ENCODE results near the gene TECR. TPM values are rescaled to one million over a fixed set of nuclear protein-coding genes. Genes with fewer than 3 reads are reported as not detected.

TECR gene
- total RNA-seq, 4 donors from 2014 or later = 111 to 176 (median 150) TPM

DNA sequence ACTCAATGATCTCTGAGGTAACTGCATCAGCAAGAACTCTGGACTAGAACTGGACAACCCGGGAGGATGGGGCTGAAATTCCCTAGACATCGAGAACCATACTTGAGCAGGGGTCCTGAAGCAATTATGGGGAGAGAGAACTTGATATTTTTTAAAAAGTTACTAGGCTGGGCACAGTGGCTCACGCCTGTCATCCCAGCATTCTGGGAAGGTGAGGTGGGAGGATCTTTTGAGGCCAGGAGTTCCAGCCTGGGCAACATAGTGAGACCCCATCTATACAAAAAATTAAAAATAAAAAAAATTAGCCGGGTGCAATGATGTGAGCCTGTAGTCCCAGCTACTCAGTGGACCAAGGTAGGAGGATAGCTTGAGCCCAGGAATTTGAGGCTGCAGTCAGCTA lies 8.9 kb upstream of the TECR start:
- 95% methylated on average over 4 of the region's 4 CpGs for WGBS
- no peaks in the 10 kb centered on the region for H3K9me3 ChIP-seq
- H3K4me1 ChIP-seq = peaks cover 47% of the 10 kb centered on the region
- H3K27me3 ChIP-seq = no peaks in the 10 kb centered on the region
- no peak for DNase-seq (ENCODE audit: low spot score in 2 of 2)
- H3K36me3 ChIP-seq = peaks cover 9% of the 10 kb centered on the region
- TF ChIP-seq EP300 (IDR thresholded peaks at IDR 0.05) = no peak
- TF ChIP-seq POLR2AphosphoS5 (IDR thresholded peaks at IDR 0.05) = no peak
- TF ChIP-seq, protein P1, sequence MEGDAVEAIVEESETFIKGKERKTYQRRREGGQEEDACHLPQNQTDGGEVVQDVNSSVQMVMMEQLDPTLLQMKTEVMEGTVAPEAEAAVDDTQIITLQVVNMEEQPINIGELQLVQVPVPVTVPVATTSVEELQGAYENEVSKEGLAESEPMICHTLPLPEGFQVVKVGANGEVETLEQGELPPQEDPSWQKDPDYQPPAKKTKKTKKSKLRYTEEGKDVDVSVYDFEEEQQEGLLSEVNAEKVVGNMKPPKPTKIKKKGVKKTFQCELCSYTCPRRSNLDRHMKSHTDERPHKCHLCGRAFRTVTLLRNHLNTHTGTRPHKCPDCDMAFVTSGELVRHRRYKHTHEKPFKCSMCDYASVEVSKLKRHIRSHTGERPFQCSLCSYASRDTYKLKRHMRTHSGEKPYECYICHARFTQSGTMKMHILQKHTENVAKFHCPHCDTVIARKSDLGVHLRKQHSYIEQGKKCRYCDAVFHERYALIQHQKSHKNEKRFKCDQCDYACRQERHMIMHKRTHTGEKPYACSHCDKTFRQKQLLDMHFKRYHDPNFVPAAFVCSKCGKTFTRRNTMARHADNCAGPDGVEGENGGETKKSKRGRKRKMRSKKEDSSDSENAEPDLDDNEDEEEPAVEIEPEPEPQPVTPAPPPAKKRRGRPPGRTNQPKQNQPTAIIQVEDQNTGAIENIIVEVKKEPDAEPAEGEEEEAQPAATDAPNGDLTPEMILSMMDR (IDR thresholded peaks at IDR 0.05) = no peak
- TF ChIP-seq POLR2A (IDR thresholded peaks at IDR 0.05) = no peak
- peak overlapping the region; percentile 83 for H3K27ac ChIP-seq
- H3K4me3 ChIP-seq = no peak overlapping the region

DNA sequence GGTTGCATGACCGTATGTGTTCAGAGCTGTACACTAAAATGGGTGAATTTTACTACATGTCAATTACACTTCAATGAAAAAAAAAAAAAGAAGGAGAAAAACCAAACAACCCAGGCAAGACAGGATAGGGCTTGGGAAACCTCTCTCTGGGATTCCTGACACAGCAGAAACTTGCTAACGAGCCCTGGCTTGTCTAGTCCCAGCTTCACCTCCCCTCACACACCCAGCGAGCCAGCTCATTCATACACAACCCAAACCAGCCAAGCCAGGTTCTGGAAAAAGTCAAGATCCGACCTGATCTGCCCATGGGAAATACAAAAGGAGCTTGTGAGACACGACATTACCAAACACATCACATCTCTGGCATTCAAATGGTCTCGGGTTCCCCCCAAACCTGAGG lies 3.7 kb upstream of the TECR start:
- DNase-seq (ENCODE audit: low spot score in 2 of 2) = no peak
- WGBS = 40% methylated on average over 6 of the region's 6 CpGs
- H3K4me1 ChIP-seq = peaks cover 52% of the 10 kb centered on the region
- peak overlapping the region; percentile 94 for H3K27ac ChIP-seq
- TF ChIP-seq, protein P1 (IDR thresholded peaks at IDR 0.05) = no peak
- TF ChIP-seq EP300 (IDR thresholded peaks at IDR 0.05) (no peak), POLR2AphosphoS5 (IDR thresholded peaks at IDR 0.05) (no peak), POLR2A (IDR thresholded peaks at IDR 0.05) (no peak)
- H3K27me3 ChIP-seq = no peaks in the 10 kb centered on the region
- H3K36me3 ChIP-seq = no peaks in the 10 kb centered on the region
- no peaks in the 10 kb centered on the region for H3K9me3 ChIP-seq
- H3K4me3 ChIP-seq = no peak overlapping the region

DNA sequence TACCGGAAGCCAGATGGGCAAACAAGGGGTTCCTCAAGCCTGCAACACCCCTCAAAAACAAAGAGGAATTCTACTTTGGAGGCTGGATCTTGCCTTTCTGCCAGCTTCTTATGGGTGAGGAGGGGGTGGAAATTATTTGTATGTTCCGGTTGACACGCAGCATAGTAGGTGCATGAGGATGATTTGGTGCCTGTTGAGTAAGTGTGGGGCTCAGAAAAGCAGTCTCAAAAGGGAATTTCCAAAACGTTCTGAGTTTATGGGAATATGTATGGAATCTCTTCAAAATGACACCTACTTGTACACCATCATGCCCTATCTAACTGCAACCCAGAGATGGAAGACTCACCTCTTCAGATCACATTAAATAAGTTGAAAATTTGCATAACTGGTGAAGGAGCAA lies 3.0 kb upstream of the TECR start:
- H3K9me3 ChIP-seq = no peaks in the 10 kb centered on the region
- DNase-seq (ENCODE audit: low spot score in 2 of 2) = no peak
- peaks cover 58% of the 10 kb centered on the region for H3K4me1 ChIP-seq
- H3K4me3 ChIP-seq = no peak overlapping the region
- no peaks in the 10 kb centered on the region for H3K27me3 ChIP-seq
- peak overlapping the region; percentile 94 for H3K27ac ChIP-seq
- H3K36me3 ChIP-seq = no peaks in the 10 kb centered on the region
- 56% methylated on average over 4 of the region's 4 CpGs for WGBS
- TF ChIP-seq POLR2A (IDR thresholded peaks at IDR 0.05) (no peak), POLR2AphosphoS5 (IDR thresholded peaks at IDR 0.05) (no peak), EP300 (IDR thresholded peaks at IDR 0.05) (no peak)
- TF ChIP-seq, protein P1 (IDR thresholded peaks at IDR 0.05) = no peak

DNA sequence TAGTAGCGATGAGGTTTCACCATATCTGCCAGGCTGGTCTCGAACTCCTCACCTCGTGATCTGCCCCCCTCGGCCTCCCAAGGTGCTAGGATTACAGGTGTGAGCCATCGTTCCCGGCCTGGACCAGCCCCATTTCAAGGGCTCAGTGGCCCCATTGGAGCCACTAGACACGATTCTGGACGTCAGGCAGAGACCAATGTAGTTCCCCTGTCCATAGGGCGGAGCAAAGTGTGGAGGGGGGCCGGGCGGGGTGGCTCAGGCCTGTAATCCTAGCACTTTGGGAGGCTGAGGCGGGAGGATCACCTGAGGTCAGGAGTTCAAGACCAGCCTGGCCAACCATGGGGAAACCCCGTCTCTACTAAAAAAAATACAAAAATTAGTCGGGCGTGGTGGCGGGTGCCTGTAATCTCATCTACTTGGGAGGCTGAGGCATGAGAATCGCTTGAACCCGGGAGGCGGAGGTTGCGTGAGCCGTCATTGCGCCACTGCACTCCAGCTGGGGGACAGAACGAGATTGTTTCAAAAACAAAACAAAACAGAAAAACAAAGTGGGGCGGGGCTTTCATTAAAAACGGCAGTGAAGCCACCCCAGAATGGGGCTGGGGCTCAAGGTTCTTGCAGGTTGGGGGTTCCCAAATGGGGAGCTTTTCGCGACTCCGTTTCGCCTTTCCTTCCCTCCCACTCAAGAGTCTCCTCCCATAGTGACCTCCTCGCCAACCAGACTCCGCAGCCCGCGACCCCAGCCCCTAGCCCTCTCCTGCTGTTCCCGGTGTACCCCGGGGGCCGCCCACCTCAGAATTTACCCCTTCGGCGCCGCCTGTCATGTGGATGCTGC lies 758 bp upstream of the TECR start:
- peak overlapping the region; percentile 89 for H3K4me3 ChIP-seq
- TF ChIP-seq POLR2A (IDR thresholded peaks at IDR 0.05) (no peak), POLR2AphosphoS5 (IDR thresholded peaks at IDR 0.05) (no peak), EP300 (IDR thresholded peaks at IDR 0.05) (no peak)
- TF ChIP-seq, protein P1 (IDR thresholded peaks at IDR 0.05) = no peak
- H3K27ac ChIP-seq = peak overlapping the region; percentile 94
- H3K36me3 ChIP-seq = no peaks in the 10 kb centered on the region
- no peaks in the 10 kb centered on the region for H3K9me3 ChIP-seq
- no peak for DNase-seq (ENCODE audit: low spot score in 2 of 2)
- WGBS = 33% methylated on average over 39 of the region's 39 CpGs
- H3K27me3 ChIP-seq = no peaks in the 10 kb centered on the region
- peaks cover 67% of the 10 kb centered on the region for H3K4me1 ChIP-seq

DNA sequence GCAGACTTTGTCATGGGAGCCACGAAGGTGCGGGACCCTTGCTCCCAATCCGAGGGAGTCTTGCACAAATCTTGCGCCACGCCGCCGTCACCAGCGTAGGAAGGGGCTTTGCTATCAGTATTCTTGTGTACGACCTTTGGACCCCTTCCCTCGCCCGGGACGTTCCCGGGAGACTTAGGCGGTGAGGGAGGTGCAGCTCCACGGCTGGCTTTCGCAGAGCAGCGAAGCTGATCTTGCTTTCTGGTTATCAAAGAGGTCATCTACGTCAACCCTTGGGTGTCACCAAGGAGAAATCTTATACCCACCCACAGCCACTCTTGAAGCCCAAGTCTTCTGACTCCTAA lies 583 bp downstream of the TECR start:
- WGBS = 0% methylated on average over 6 of the region's 18 CpGs
- Histone ChIP-seq H3K27me3 (no peaks in the 10 kb centered on the region), H3K4me1 (peaks cover 68% of the 10 kb centered on the region), H3K27ac (peak overlapping the region; percentile 94), H3K9me3 (no peaks in the 10 kb centered on the region), H3K36me3 (no peaks in the 10 kb centered on the region), H3K4me3 (peak overlapping the region; percentile 89)
- DNase-seq (ENCODE audit: low spot score in 2 of 2) = peak; percentile 86 to 87
- no peak for TF ChIP-seq POLR2AphosphoS5 (IDR thresholded peaks at IDR 0.05)
- no peak for TF ChIP-seq EP300 (IDR thresholded peaks at IDR 0.05)
- TF ChIP-seq, protein P1 (IDR thresholded peaks at IDR 0.05) = no peak

Data from suprapubic skin (tissue), 4 donors.